HEK293T (cell line): ENCODE results near the gene TMEM106C.

Experiments
- CTCF ChIA-PET: fragments of 350-600 bp; formaldehyde crosslinking; extraction: SDS; loops from one replicate; lab custom pipeline; 2021; ENCODE audit warnings: antibody characterized with exemption, inconsistent platforms; lab: Yijun Ruan, JAX
- POLR2A ChIA-PET: fragments of 350-600 bp; formaldehyde crosslinking; extraction: SDS; loops from one replicate; lab custom pipeline; 2020; ENCODE audit warnings: antibody characterized with exemption, inconsistent platforms; lab: Yijun Ruan, JAX
- DNase-seq: peaks from one replicate; pipeline ENCODE4 v3.0.0; 2012; ENCODE audit warnings: mixed read lengths; ENCODE audit errors: extremely low spot score
- ARNT ChIP-seq: fragments of 450-650 bp; IDR thresholded peaks from 2 replicates; pipeline ENCODE4 v1.6.1; 2017; ENCODE audit warnings: mild to moderate bottlenecking
- BHLHE40 ChIP-seq: fragments of 450-650 bp; IDR thresholded peaks from 2 replicates; pipeline ENCODE4 v1.6.1; 2016; ENCODE audit warnings: mild to moderate bottlenecking, moderate library complexity, borderline replicate concordance
- CTBP1 ChIP-seq: fragments of 450-650 bp; IDR thresholded peaks from 2 replicates; pipeline ENCODE4 v1.6.1; 2016; ENCODE audit warnings: borderline replicate concordance
- ELF4 ChIP-seq: fragments of 450-650 bp; IDR thresholded peaks from 2 replicates; pipeline ENCODE4 v1.6.1; 2017; ENCODE audit warnings: antibody characterized with exemption
- FOXA1 ChIP-seq: fragments of 450-650 bp; IDR thresholded peaks from 2 replicates; pipeline ENCODE4 v1.6.1; 2016; ENCODE audit warnings: mild to moderate bottlenecking
- FOXK2 ChIP-seq: fragments of 450-650 bp; IDR thresholded peaks from 2 replicates; pipeline ENCODE4 v1.6.1; 2016; ENCODE audit warnings: mild to moderate bottlenecking
- FOXM1 ChIP-seq: fragments of 450-650 bp; IDR thresholded peaks from 2 replicates; pipeline ENCODE4 v1.6.1; 2017; ENCODE audit warnings: mild to moderate bottlenecking, borderline replicate concordance
- HDGF ChIP-seq: fragments of 450-650 bp; IDR thresholded peaks from 2 replicates; pipeline ENCODE4 v1.6.1; 2017; ENCODE audit warnings: antibody characterized with exemption, borderline replicate concordance
- L3MBTL2 ChIP-seq: fragments of 450-650 bp; conservative IDR thresholded peaks from 2 replicates; pipeline ENCODE4 v1.6.1; 2016; ENCODE audit warnings: mild to moderate bottlenecking
- LEF1 ChIP-seq: fragments of 450-650 bp; IDR thresholded peaks from 2 replicates; pipeline ENCODE4 v1.6.1; 2017; ENCODE audit warnings: mild to moderate bottlenecking, borderline replicate concordance
- NFRKB ChIP-seq: fragments of 450-650 bp; IDR thresholded peaks from 2 replicates; pipeline ENCODE4 v1.6.1; 2016; ENCODE audit warnings: mild to moderate bottlenecking, moderate library complexity
- SP1 ChIP-seq: fragments of 450-650 bp; IDR thresholded peaks from 2 replicates; pipeline ENCODE4 v1.6.1; 2017
- SUZ12 ChIP-seq: fragments of 450-650 bp; IDR thresholded peaks from 2 replicates; pipeline ENCODE4 v1.6.1; 2016; ENCODE audit warnings: mild to moderate bottlenecking
- TARDBP ChIP-seq: fragments of 450-650 bp; IDR thresholded peaks from 2 replicates; pipeline ENCODE4 v1.6.1; 2016
- ZNF384 ChIP-seq: fragments of 450-650 bp; IDR thresholded peaks from 2 replicates; pipeline ENCODE4 v1.6.1; 2016
- TF ChIP-seq, protein P1 (sequence below): fragments of 450-650 bp; IDR thresholded peaks from 2 replicates; pipeline ENCODE4 v1.6.1; 2016

TMEM106C gene

DNA sequence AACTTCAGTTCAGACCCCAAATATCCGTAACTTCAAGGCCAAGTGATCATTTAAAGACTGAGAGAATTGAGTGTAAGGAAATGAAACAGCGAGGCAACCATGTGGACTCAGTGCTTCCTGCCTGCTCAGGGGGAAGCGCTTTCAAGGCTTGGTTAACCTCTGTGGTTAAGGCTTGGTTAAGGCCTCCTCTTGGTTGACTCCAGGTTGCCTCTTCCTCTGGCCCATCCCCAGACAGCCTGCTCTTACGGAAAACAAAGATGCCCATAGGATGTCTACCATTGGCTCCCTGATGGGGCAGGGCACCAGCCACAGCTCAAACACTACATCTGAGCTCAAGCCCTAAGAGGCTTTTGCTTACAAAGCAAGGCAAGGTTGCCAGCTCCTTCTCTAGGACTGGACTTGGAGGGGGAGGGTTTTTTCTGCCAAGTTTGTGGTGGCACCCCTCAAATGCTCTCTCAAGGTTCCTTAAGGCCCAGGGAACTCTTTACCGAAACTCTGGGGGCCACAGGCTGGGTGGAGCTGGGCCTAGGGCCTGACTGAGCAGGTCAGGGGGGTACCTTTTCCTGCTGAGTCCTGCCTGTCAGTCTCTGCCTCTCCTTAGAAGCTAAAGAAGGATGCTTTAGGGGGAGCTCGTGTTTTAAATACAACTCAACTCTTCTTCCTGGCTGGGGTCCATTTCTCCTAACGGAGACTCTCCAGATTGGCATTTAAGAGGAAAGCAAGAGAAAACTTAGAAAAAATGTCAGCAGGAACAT lies 27.1 kb downstream of the TMEM106C start:
- POLR2A ChIA-PET = no interaction called here
- CTCF ChIA-PET = interaction anchor here (0.7 kb wide), 1 partner anchor 27 kb away, joined by 3 read pairs; the partner anchor contains the start of gene TMEM106C
- no peak for DNase-seq
- TF ChIP-seq SP1 (no peak), HDGF (no peak), FOXM1 (no peak), SUZ12 (no peak), ELF4 (no peak), LEF1 (no peak), FOXA1 (no peak), ZNF384 (no peak), ARNT (no peak), CTBP1 (no peak), TARDBP (no peak), BHLHE40 (no peak), NFRKB (no peak), FOXK2 (no peak), L3MBTL2 (no peak)
- TF ChIP-seq, protein P1, sequence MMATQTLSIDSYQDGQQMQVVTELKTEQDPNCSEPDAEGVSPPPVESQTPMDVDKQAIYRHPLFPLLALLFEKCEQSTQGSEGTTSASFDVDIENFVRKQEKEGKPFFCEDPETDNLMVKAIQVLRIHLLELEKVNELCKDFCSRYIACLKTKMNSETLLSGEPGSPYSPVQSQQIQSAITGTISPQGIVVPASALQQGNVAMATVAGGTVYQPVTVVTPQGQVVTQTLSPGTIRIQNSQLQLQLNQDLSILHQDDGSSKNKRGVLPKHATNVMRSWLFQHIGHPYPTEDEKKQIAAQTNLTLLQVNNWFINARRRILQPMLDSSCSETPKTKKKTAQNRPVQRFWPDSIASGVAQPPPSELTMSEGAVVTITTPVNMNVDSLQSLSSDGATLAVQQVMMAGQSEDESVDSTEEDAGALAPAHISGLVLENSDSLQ = no peak

DNA sequence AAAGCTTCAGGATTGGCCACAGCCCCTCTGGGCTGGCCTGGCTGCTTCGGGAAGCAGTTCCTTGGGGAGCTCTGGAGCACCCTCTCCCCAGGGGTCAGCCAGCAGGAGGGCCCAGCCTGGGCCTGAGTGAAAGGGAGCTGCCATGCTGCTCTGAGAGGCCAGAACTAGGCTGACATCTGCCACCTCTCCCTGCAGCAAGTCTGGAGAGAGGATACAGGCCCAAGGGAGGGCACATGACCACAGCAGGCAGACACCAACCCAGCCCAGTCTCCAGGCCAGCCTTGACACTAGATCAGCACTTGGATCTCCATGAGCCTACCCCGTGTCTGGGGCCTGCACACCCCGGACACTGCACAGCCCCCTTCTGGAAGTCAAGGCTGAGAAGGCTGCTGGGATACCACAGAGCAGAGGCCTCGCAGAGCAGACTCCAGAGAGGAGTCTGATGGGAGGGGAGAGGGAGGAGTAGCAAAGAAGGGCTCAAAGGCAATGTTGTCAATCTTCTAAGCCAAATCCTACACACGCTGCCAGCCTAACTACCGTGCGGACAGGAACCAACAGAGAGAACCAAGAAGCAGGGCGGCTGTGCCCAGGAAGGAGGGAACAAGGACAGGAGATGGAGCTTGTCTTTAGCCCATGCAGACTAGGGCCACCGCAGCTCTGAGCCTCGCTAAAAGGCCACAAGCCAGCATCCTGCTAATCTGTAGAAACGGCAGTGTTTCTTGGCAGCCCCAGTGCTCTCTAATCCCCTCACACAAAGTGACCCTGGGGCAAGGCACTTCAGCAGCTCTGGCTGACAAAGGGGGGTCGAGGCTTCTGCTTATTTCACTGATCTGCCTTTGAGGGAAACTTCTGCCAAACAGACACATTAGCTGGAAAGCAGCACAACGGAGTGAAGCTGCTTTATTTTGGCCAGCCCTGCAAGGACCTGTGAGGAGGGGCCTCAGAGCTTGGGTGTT lies 28.0 kb downstream of the TMEM106C start:
- CTCF ChIA-PET = interaction anchor here (0.7 kb wide), 1 partner anchor 28 kb away, joined by 3 read pairs; the partner anchor contains the start of gene TMEM106C
- no peak for DNase-seq
- POLR2A ChIA-PET = no interaction called here
- TF ChIP-seq TARDBP = no peak
- TF ChIP-seq CTBP1 = no peak
- no peak for TF ChIP-seq HDGF
- TF ChIP-seq, protein P1 = no peak
- TF ChIP-seq FOXK2 = no peak
- TF ChIP-seq SUZ12 = no peak
- no peak for TF ChIP-seq NFRKB
- TF ChIP-seq ELF4 = no peak
- no peak for TF ChIP-seq FOXM1
- no peak for TF ChIP-seq L3MBTL2
- no peak for TF ChIP-seq LEF1
- no peak for TF ChIP-seq BHLHE40
- TF ChIP-seq ZNF384 = no peak
- no peak for TF ChIP-seq ARNT
- TF ChIP-seq FOXA1 = no peak
- TF ChIP-seq SP1 = no peak

DNA sequence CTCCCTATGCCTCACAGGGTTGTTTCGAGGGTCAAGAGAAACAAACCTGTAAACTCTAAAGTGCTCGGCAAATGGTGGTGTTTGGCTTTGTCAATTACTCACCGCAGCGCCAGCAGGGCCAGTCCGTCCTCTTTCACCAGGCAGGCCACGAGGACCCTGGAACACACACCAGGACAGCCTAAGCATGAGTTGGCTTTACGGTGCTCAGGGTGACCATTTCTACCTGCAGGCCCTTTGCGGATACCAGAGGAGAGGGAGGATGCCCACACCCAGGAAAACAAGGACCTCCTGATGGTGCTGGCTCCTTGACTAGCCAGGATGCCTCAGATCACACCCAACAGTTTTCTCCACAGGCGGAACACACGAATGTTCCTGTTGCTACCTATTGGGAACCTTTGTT lies 29.4 kb downstream of the TMEM106C start:
- DNase-seq = no peak
- CTCF ChIA-PET = no interaction called here
- no peak for TF ChIP-seq SP1
- no peak for TF ChIP-seq ELF4
- POLR2A ChIA-PET = interaction anchor here (1.4 kb wide), 1 partner anchor 88 kb away, joined by 3 read pairs; the partner anchor contains the start of gene VDR

DNA sequence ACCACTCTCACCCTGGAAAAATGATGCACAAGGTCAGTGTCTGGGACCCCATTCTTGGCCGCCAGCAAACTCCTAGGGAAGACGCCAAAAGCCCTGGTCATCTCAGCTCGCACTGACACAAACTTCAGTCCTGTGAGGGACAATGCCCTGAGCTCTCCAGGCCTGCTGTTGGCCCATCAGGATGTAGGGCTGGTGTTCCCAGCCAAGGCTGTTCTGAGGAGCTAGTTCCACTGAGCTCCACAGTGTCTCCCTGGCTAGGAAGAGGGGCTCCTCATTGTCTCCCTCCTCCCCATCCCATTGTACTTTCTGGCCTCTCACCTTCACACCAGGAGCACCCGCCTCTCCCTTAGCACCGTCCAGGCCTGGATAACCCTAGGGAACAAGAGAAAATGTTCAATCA lies 30.1 kb downstream of the TMEM106C start:
- CTCF ChIA-PET = no interaction called here
- POLR2A ChIA-PET = interaction anchor here (1.4 kb wide), 1 partner anchor 89 kb away, joined by 3 read pairs; the partner anchor contains the start of gene VDR
- no peak for DNase-seq
- TF ChIP-seq BHLHE40 = no peak
- no peak for TF ChIP-seq SP1
- TF ChIP-seq FOXK2 = no peak
- TF ChIP-seq FOXM1 = no peak
- TF ChIP-seq L3MBTL2 = no peak
- TF ChIP-seq, protein P1 = no peak
- no peak for TF ChIP-seq NFRKB
- TF ChIP-seq SUZ12 = no peak
- no peak for TF ChIP-seq ARNT
- TF ChIP-seq TARDBP = no peak

DNA sequence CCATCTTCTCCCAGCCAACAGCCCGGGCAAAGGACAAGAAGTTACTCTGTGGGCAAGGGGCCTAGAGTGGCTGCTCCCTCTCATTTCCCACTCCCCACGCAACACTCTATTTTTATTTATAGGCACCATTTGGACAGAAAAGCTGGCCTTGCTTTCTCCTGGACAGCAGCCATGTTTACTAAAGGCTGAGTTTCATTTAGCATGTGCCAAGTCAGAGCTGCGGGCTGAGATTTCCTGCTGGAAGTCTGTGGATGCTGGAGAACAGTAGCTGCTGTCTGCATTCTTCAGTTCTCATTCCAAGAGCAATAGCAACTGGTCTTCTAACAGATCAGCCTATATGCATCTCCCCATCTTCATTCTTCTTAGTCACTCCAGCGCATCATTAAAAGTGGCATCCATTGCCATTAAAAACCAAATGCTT lies 32.6 kb downstream of the TMEM106C start:
- POLR2A ChIA-PET = no interaction called here
- CTCF ChIA-PET = no interaction called here
- no peak for DNase-seq
- no peak for TF ChIP-seq ZNF384
- TF ChIP-seq FOXK2 = no peak
- no peak for TF ChIP-seq SUZ12
- TF ChIP-seq ARNT = no peak
- TF ChIP-seq BHLHE40 = no peak
- no peak for TF ChIP-seq L3MBTL2
- no peak for TF ChIP-seq CTBP1
- TF ChIP-seq LEF1 = no peak
- no peak for TF ChIP-seq TARDBP
- no peak for TF ChIP-seq ELF4
- no peak for TF ChIP-seq FOXM1
- no peak for TF ChIP-seq SP1
- TF ChIP-seq, protein P1 = no peak
- no peak for TF ChIP-seq HDGF
- no peak for TF ChIP-seq NFRKB
- TF ChIP-seq FOXA1 = no peak
